Panc1 (cell line): ENCODE measurements around the gene STK10.

Source experiments
- POLR2AphosphoS5 ChIP-seq: IDR thresholded peaks from 2 replicates; pipeline ENCODE4 v1.6.1; 2012; ENCODE audit warnings: mild to moderate bottlenecking, low read depth, low read length, moderate library complexity
- SIN3A ChIP-seq: IDR thresholded peaks from 2 replicates; pipeline ENCODE4 v1.6.1; 2012; ENCODE audit warnings: low read depth, mild to moderate bottlenecking, low read length, moderate library complexity, borderline replicate concordance; ENCODE audit not compliant: insufficient read depth
- TCF7L2 ChIP-seq: IDR thresholded peaks from 2 replicates; pipeline ENCODE4 v1.6.1; 2011; ENCODE audit warnings: mild to moderate bottlenecking, low read depth, low read length, inconsistent platforms
- TF ChIP-seq, protein P1 (sequence below): fragments of 450-650 bp; IDR thresholded peaks from 2 replicates; pipeline ENCODE4 v1.5.1; 2017; ENCODE audit warnings: mild to moderate bottlenecking
- TF ChIP-seq, protein P2 (sequence below), 2 experiments: IDR thresholded peaks; 2 replicates each; pipeline ENCODE4 v1.6.1; 2011 to 2012; ENCODE audit warnings: low read depth in 2 of 2, control low read depth in 1 of 2, low read length in 1 of 2, mild to moderate bottlenecking in 1 of 2, moderate library complexity in 1 of 2; ENCODE audit not compliant: insufficient read depth in 1 of 2

DNA sequence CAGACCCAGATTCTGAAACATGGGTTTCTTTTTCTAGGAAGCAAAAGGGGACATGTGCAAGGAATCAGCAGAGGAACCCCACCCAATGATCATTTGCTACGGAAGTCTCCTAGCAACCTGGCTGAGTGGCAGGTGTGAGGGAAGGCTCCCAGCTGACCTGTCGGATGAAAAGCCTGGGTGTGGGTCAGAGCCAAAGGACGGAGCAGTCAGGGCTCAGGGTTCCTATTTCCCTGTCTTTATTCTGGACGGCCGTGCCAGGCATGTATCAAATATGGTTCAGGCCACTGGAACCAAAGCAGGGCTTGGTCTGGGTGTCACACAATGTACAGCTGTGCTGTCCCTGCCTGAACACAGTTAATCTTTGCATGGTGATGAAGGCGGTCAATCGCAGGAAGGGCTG, 20.1 kb downstream of the STK10 start:
- TF ChIP-seq, protein P1, sequence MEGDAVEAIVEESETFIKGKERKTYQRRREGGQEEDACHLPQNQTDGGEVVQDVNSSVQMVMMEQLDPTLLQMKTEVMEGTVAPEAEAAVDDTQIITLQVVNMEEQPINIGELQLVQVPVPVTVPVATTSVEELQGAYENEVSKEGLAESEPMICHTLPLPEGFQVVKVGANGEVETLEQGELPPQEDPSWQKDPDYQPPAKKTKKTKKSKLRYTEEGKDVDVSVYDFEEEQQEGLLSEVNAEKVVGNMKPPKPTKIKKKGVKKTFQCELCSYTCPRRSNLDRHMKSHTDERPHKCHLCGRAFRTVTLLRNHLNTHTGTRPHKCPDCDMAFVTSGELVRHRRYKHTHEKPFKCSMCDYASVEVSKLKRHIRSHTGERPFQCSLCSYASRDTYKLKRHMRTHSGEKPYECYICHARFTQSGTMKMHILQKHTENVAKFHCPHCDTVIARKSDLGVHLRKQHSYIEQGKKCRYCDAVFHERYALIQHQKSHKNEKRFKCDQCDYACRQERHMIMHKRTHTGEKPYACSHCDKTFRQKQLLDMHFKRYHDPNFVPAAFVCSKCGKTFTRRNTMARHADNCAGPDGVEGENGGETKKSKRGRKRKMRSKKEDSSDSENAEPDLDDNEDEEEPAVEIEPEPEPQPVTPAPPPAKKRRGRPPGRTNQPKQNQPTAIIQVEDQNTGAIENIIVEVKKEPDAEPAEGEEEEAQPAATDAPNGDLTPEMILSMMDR, result no peak
- TF ChIP-seq POLR2AphosphoS5 (no peak), SIN3A (no peak), TCF7L2 (no peak)
- TF ChIP-seq, protein P2, sequence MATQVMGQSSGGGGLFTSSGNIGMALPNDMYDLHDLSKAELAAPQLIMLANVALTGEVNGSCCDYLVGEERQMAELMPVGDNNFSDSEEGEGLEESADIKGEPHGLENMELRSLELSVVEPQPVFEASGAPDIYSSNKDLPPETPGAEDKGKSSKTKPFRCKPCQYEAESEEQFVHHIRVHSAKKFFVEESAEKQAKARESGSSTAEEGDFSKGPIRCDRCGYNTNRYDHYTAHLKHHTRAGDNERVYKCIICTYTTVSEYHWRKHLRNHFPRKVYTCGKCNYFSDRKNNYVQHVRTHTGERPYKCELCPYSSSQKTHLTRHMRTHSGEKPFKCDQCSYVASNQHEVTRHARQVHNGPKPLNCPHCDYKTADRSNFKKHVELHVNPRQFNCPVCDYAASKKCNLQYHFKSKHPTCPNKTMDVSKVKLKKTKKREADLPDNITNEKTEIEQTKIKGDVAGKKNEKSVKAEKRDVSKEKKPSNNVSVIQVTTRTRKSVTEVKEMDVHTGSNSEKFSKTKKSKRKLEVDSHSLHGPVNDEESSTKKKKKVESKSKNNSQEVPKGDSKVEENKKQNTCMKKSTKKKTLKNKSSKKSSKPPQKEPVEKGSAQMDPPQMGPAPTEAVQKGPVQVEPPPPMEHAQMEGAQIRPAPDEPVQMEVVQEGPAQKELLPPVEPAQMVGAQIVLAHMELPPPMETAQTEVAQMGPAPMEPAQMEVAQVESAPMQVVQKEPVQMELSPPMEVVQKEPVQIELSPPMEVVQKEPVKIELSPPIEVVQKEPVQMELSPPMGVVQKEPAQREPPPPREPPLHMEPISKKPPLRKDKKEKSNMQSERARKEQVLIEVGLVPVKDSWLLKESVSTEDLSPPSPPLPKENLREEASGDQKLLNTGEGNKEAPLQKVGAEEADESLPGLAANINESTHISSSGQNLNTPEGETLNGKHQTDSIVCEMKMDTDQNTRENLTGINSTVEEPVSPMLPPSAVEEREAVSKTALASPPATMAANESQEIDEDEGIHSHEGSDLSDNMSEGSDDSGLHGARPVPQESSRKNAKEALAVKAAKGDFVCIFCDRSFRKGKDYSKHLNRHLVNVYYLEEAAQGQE (IDR thresholded peaks at IDR 0.05; ENCODE audit: insufficient read depth in 1 of 2, low read depth in 2 of 2, low read length in 1 of 2), result no peak
